ENCODE measurements around the gene BCAP29. TPM values are rescaled to one million over a fixed set of nuclear protein-coding genes. Genes with fewer than 3 reads are reported as not detected.
A peak's percentile ranks its signal among the peaks of the same experiment; 100 is the strongest.

Gene BCAP29
- total RNA-seq, 1 donor from 2014 or later, result 24.9 TPM

GRCh38 chr7:107570298-107570697 is 9.7 kb upstream of the BCAP29 start:
- Mint-ChIP-seq H3K9me3 (no peaks in the 10 kb centered on the region), H3K36me3 (ENCODE audit: low read depth) (peaks cover 26% of the 10 kb centered on the region), H3K4me3 (no peak overlapping the region), H3K27me3 (no peaks in the 10 kb centered on the region), H3K27ac (no peak overlapping the region), H3K4me1 (peaks cover 4% of the 10 kb centered on the region)
- DNase-seq (no peak), ATAC-seq (ENCODE audit: low read depth) (no peak)
- TF ChIP-seq CTCF (IDR thresholded peaks at IDR 0.05), result no peak
- POLR2A ChIA-PET, result no interaction called here
- intact Hi-C loops (cut with micrococcal nuclease), result no loop called here
- CTCF ChIA-PET, result interaction anchor here (1.6 kb wide), 1 partner anchor 91 kb away, joined by 4 read pairs; no protein-coding TSS in a partner anchor

DNA sequence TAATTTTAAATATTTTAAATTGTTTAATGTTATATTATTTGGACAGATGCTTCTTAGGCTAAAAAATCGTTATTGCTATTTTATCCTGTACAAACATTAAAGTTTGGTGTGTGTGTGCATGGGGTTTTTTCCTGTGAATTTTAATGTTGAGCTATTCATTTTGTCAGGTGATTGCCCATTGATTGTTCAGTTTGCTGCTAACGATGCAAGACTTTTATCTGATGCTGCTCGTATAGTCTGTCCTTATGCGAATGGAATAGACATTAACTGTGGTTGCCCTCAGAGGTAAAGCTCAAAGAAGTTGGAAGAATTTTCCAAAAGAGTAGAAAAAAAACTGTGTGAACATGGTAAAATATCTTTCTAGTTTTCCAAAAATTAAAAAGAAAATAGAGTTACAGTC is 6.5 kb upstream of the BCAP29 start:
- Mint-ChIP-seq H3K36me3 (ENCODE audit: low read depth) (peaks cover 22% of the 10 kb centered on the region), H3K27ac (no peak overlapping the region), H3K9me3 (no peaks in the 10 kb centered on the region), H3K4me3 (no peak overlapping the region), H3K27me3 (no peaks in the 10 kb centered on the region), H3K4me1 (peaks cover 2% of the 10 kb centered on the region)
- ATAC-seq (ENCODE audit: low read depth), result no peak
- ChIA-PET POLR2A (interaction anchor here (1.2 kb wide), 1 partner anchor 10 kb away, joined by 3 read pairs; the partner anchor contains the start of genes COG5 and DUS4L), CTCF (no interaction called here)
- DNase-seq, result no peak
- intact Hi-C loops (cut with micrococcal nuclease), result no loop called here
- no peak for TF ChIP-seq CTCF (IDR thresholded peaks at IDR 0.05)

DNA sequence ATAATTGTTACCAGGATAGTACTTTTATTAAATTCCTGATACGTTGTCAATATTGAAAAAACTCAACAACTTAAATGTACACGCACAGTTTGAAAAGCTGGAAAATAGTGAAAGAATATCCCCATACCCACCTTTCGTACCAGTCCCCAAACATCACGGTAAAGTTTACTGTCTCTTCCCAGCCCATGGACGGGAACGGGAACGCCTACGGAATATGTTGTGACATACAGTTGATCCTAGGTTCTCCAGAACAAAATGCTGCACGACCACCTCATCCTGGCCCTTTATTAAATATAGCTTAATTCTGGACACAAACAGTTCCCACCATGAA is 527 bp upstream of the BCAP29 start:
- intact Hi-C loops (cut with micrococcal nuclease), result no loop called here
- CTCF ChIA-PET, result interaction anchor here (0.9 to 1.4 kb wide), 2 partner anchors 15 to 145 kb away, joined by 4 read pairs; no protein-coding TSS in a partner anchor
- H3K27ac Mint-ChIP-seq, result peak overlapping the region; percentile 90
- peak overlapping the region; percentile 95 for H3K4me3 Mint-ChIP-seq
- TF ChIP-seq CTCF (IDR thresholded peaks at IDR 0.05), result no peak
- no peaks in the 10 kb centered on the region for H3K9me3 Mint-ChIP-seq
- DNase-seq (no peak), ATAC-seq (ENCODE audit: low read depth) (no peak)
- POLR2A ChIA-PET, result interaction anchor here (0.5 to 1.7 kb wide), 4 partner anchors 16 to 1295 kb away, joined by 3 to 16 read pairs (median 4); partner anchors contain the start of genes CBLL1, COG5, DUS4L and NAMPT
- H3K4me1 Mint-ChIP-seq, result peaks cover 23% of the 10 kb centered on the region
- no peaks in the 10 kb centered on the region for H3K27me3 Mint-ChIP-seq
- H3K36me3 Mint-ChIP-seq (ENCODE audit: low read depth), result peaks cover 15% of the 10 kb centered on the region

- Mint-ChIP-seq H3K27me3 (no peaks in the 10 kb centered on the region), H3K4me3 (peak overlapping the region; percentile 84), H3K9me3 (no peaks in the 10 kb centered on the region), H3K27ac (peak overlapping the region; percentile 30), H3K4me1 (peaks cover 23% of the 10 kb centered on the region), H3K36me3 (ENCODE audit: low read depth) (peaks cover 18% of the 10 kb centered on the region)
- POLR2A ChIA-PET, result interaction anchor here (0.6 to 1.7 kb wide), 4 partner anchors 17 to 412 kb away, joined by 3 to 16 read pairs (median 4); partner anchors contain the start of genes CBLL1, COG5, DUS4L and HBP1
- ATAC-seq (ENCODE audit: low read depth) (no peak), DNase-seq (no peak)
- no peak for TF ChIP-seq CTCF (IDR thresholded peaks at IDR 0.05)
- CTCF ChIA-PET, result interaction anchor here (1.4 kb wide), 1 partner anchor 144 kb away, joined by 4 read pairs; no protein-coding TSS in a partner anchor
- intact Hi-C loops (cut with micrococcal nuclease), result loop anchor here (1.0 kb wide), 5 partner anchors 18 to 162 kb away; partner anchors contain the start of genes COG5 and DUS4L
Measured at GRCh38 chr7:107580716-107581383, 804 bp downstream of the BCAP29 start.

- H3K27ac Mint-ChIP-seq, result no peak overlapping the region
- intact Hi-C loops (cut with micrococcal nuclease), result no loop called here
Measured at GRCh38 chr7:107581387-107582013, 1.5 kb downstream of the BCAP29 start.

More at GRCh38 chr7:107581387-107582013, 1.5 kb downstream of the BCAP29 start:
- no peak for DNase-seq
- H3K4me3 Mint-ChIP-seq, result peak overlapping the region; percentile 61
- peaks cover 23% of the 10 kb centered on the region for H3K36me3 Mint-ChIP-seq (ENCODE audit: low read depth)
- peaks cover 23% of the 10 kb centered on the region for H3K4me1 Mint-ChIP-seq
- POLR2A ChIA-PET, result interaction anchor here (1.0 kb wide), 1 partner anchor 17 kb away, joined by 3 read pairs; the partner anchor contains the start of genes COG5 and DUS4L
- ATAC-seq (ENCODE audit: low read depth), result no peak
- H3K27me3 Mint-ChIP-seq, result no peaks in the 10 kb centered on the region
- no peaks in the 10 kb centered on the region for H3K9me3 Mint-ChIP-seq
- CTCF ChIA-PET, result interaction anchor here (0.6 kb wide), 1 partner anchor 80 kb away, joined by 3 read pairs; no protein-coding TSS in a partner anchor
- no peak for TF ChIP-seq CTCF (IDR thresholded peaks at IDR 0.05)

Measured in activated B cell treated with CpG ODN at 0.5 μM for 24 hours (primary cell).